IMR-90 (cell line): Measurements from ENCODE around the gene SIM1. TPM values are rescaled to one million over a fixed set of nuclear protein-coding genes. Genes with fewer than 3 reads are reported as not detected.
A peak's percentile ranks its signal among the peaks of the same experiment; 100 is the strongest.

Experiments used
- ATAC-seq: fragments of 200-7000 bp; cut with Tn5 transposase; 2 replicates; pipeline ENCODE4 v1.9.1; 2020; ENCODE audit warnings: low read depth, mild to moderate bottlenecking, moderate library complexity
- BruUV-seq: library from RNA; stranded (reverse); fragments of 400-500 nt; replicated peaks from 2 replicates; lab custom pipeline; 2021; lab: Mats Ljungman, UMichigan
- CTCF ChIA-PET: fragments of 300-600 bp; formaldehyde crosslinking; extraction: SDS; loops from one replicate; lab custom pipeline; 2021; ENCODE audit warnings: antibody characterized with exemption; lab: Yijun Ruan, JAX
- POLR2A ChIA-PET: fragments of 300-600 bp; sonication (Branson Sonifier 250); formaldehyde crosslinking; loops from one replicate; lab custom pipeline; 2022; ENCODE audit warnings: antibody characterized with exemption; ENCODE audit not compliant: unreplicated experiment; lab: Charles Lee
- DNase-seq: peaks from one replicate; pipeline ENCODE4 v3.0.0; 2013
- H2AFZ ChIP-seq: replicated peaks from 2 replicates; pipeline ENCODE3; 2013; ENCODE audit warnings: low read length, mild to moderate bottlenecking; ENCODE audit not compliant: poor library complexity
- H2AK5ac ChIP-seq: 2 replicates; pipeline ENCODE4 v1.6.1; 2013; ENCODE audit warnings: low read depth, low read length, inconsistent platforms
- H2AK9ac ChIP-seq: replicated peaks from 2 replicates; pipeline ENCODE3; 2013; ENCODE audit warnings: mild to moderate bottlenecking, low read depth, low read length, moderate library complexity; ENCODE audit not compliant: poor library complexity
- H2BK120ac ChIP-seq: 2 replicates; pipeline ENCODE4 v1.6.1; 2013; ENCODE audit warnings: low read depth, low read length, inconsistent platforms
- H2BK15ac ChIP-seq: 3 replicates; pipeline ENCODE4 v1.6.1; 2013; ENCODE audit warnings: low read depth, low read length, inconsistent platforms
- H2BK20ac ChIP-seq: 2 replicates; pipeline ENCODE4 v1.6.1; 2013; ENCODE audit warnings: low read depth, mild to moderate bottlenecking, inconsistent platforms, low read length, moderate library complexity
- H2BK5ac ChIP-seq: 2 replicates; pipeline ENCODE4 v1.6.1; 2013; ENCODE audit warnings: mild to moderate bottlenecking, low read depth, low read length, inconsistent platforms; ENCODE audit not compliant: poor library complexity, severe bottlenecking
- H3K14ac ChIP-seq: replicated peaks from 2 replicates; pipeline ENCODE4 v1.6.1; 2013; ENCODE audit warnings: low read depth, low read length, inconsistent platforms
- H3K18ac ChIP-seq: 2 replicates; pipeline ENCODE4 v1.6.1; 2013; ENCODE audit warnings: low read depth, low read length, control low read depth
- H3K23ac ChIP-seq: 2 replicates; pipeline ENCODE4 v1.6.1; 2013; ENCODE audit warnings: low read depth, low read length, inconsistent platforms
- H3K27ac ChIP-seq: 2 replicates; pipeline ENCODE4 v1.5.1; 2013; ENCODE audit warnings: mild to moderate bottlenecking, control low read depth, low read length; ENCODE audit not compliant: insufficient read depth
- H3K27me3 ChIP-seq: 2 replicates; pipeline ENCODE4 v1.6.1; 2013; ENCODE audit warnings: low read length; ENCODE audit not compliant: control insufficient read depth, insufficient read depth
- H3K36me3 ChIP-seq: 2 replicates; pipeline ENCODE4 v1.6.1; 2013; ENCODE audit warnings: low read length, mixed read lengths; ENCODE audit not compliant: control insufficient read depth, insufficient read depth
- H3K4ac ChIP-seq: 2 replicates; pipeline ENCODE4 v1.6.1; 2013; ENCODE audit warnings: low read depth, low read length, inconsistent platforms
- H3K4me1 ChIP-seq: 2 replicates; pipeline ENCODE4 v1.6.1; 2013; ENCODE audit warnings: low read length, mixed read lengths; ENCODE audit not compliant: control insufficient read depth, insufficient read depth
- H3K4me2 ChIP-seq: 2 replicates; pipeline ENCODE4 v1.6.1; 2013; ENCODE audit warnings: low read depth, mild to moderate bottlenecking, control low read depth, low read length, moderate library complexity
- H3K4me3 ChIP-seq: 2 replicates; pipeline ENCODE4 v1.5.1; 2013; ENCODE audit warnings: low read depth, mild to moderate bottlenecking, control low read depth, low read length, moderate library complexity; ENCODE audit not compliant: insufficient read depth
- H3K56ac ChIP-seq: 2 replicates; pipeline ENCODE4 v1.6.1; 2013; ENCODE audit warnings: low read length, inconsistent platforms; ENCODE audit not compliant: insufficient read depth; ENCODE audit errors: extremely low read depth
- H3K79me1 ChIP-seq, 2 experiments: 2 replicates each; pipeline ENCODE4 v1.6.1; 2013; ENCODE audit warnings: low read length in 2 of 2, inconsistent platforms in 1 of 2, low read depth in 1 of 2
- H3K9ac ChIP-seq: 2 replicates; pipeline ENCODE4 v1.6.1; 2013; ENCODE audit warnings: low read depth, low read length, control low read depth
- H3K9me1 ChIP-seq: 2 replicates; pipeline ENCODE4 v1.6.1; 2013; ENCODE audit warnings: low read length, inconsistent platforms; ENCODE audit not compliant: insufficient read depth
- H3K9me3 ChIP-seq: 2 replicates; pipeline ENCODE4 v1.6.1; 2013; ENCODE audit warnings: low read length; ENCODE audit not compliant: control insufficient read depth, insufficient read depth
- H4K20me1 ChIP-seq: 2 replicates; pipeline ENCODE4 v1.6.1; 2013; ENCODE audit warnings: low read length, inconsistent platforms; ENCODE audit not compliant: insufficient read depth
- H4K5ac ChIP-seq: 2 replicates; pipeline ENCODE4 v1.6.1; 2013; ENCODE audit warnings: mild to moderate bottlenecking, low read depth, low read length, control low read depth
- H4K8ac ChIP-seq, 2 experiments: 2 replicates each; pipeline ENCODE4 v1.6.1; 2013; ENCODE audit warnings: low read depth in 2 of 2, low read length in 2 of 2, control low read depth in 1 of 2, inconsistent platforms in 1 of 2
- H4K91ac ChIP-seq: 2 replicates; pipeline ENCODE4 v1.6.1; 2013; ENCODE audit warnings: low read depth, low read length, inconsistent platforms; ENCODE audit not compliant: insufficient read depth
- BHLHE40 ChIP-seq: fragments of 150-350 bp; IDR thresholded peaks from 2 replicates; pipeline ENCODE4 v1.6.1; 2016; ENCODE audit warnings: mild to moderate bottlenecking, low read depth, low read length
- CEBPB ChIP-seq: IDR thresholded peaks from 2 replicates; pipeline ENCODE4 v1.6.1; 2012; ENCODE audit warnings: low read depth, low read length, improper control_type of control experiment
- CHD1 ChIP-seq: IDR thresholded peaks from 2 replicates; pipeline ENCODE4 v1.6.1; 2012; ENCODE audit warnings: low read depth, low read length, improper control_type of control experiment
- ELK1 ChIP-seq: fragments of 150-350 bp; IDR thresholded peaks from 2 replicates; pipeline ENCODE4 v1.6.1; 2016; ENCODE audit warnings: low read depth, mild to moderate bottlenecking, low read length, moderate library complexity, borderline replicate concordance
- FOS ChIP-seq: fragments of 150-350 bp; IDR thresholded peaks from 2 replicates; pipeline ENCODE4 v1.6.1; 2016; ENCODE audit warnings: low read depth, low read length
- MAFK ChIP-seq: IDR thresholded peaks from 2 replicates; pipeline ENCODE4 v1.6.1; 2012; ENCODE audit warnings: low read depth, low read length, improper control_type of control experiment
- MAZ ChIP-seq: IDR thresholded peaks from 2 replicates; pipeline ENCODE4 v1.6.1; 2012; ENCODE audit warnings: low read depth, mild to moderate bottlenecking, low read length, improper control_type of control experiment, moderate library complexity, borderline replicate concordance
- MXI1 ChIP-seq: IDR thresholded peaks from 2 replicates; pipeline ENCODE4 v1.6.1; 2012; ENCODE audit warnings: low read depth, mild to moderate bottlenecking, low read length, moderate library complexity, borderline replicate concordance
- NFE2L2 ChIP-seq: fragments of 150-350 bp; IDR thresholded peaks from 2 replicates; pipeline ENCODE4 v1.6.1; 2016; ENCODE audit warnings: low read depth, mild to moderate bottlenecking, low read length
- POLR2A ChIP-seq: IDR thresholded peaks from 2 replicates; pipeline ENCODE4 v1.6.1; 2012; ENCODE audit warnings: mild to moderate bottlenecking, low read depth, low read length
- RAD21 ChIP-seq: IDR thresholded peaks from 2 replicates; pipeline ENCODE4 v1.6.1; 2012; ENCODE audit warnings: low read length, improper control_type of control experiment
- RCOR1 ChIP-seq: IDR thresholded peaks from 2 replicates; pipeline ENCODE4 v1.6.1; 2012; ENCODE audit warnings: mild to moderate bottlenecking, low read length, improper control_type of control experiment; ENCODE audit not compliant: insufficient replicate concordance
- RFX5 ChIP-seq: IDR thresholded peaks from 2 replicates; pipeline ENCODE4 v1.8.0; 2012; ENCODE audit warnings: low read depth, mild to moderate bottlenecking, low read length, moderate library complexity
- SMC3 ChIP-seq: fragments of 150-350 bp; IDR thresholded peaks from 2 replicates; pipeline ENCODE4 v1.6.1; 2016; ENCODE audit warnings: low read depth, mild to moderate bottlenecking, antibody characterized with exemption, low read length, moderate library complexity
- WGBS, 2 experiments: methylation state at CpG; one replicate each; pipeline versions ENCODE4 v1.1.5 to v1.1.7; 2013; ENCODE audit warnings: missing lambda C conversion rate in 2 of 2; ENCODE audit not compliant: insufficient read length in 1 of 2; ENCODE audit errors: extremely low coverage in 2 of 2; 5-methylcytosine and 5-hydroxymethylcytosine counted together
- dilution Hi-C: fragments of 300-500 bp; cut with HindIII; formaldehyde crosslinking; loops from one replicate; pipeline ENCODE4 v1.14.3; 2018; ENCODE audit warnings: low sequenced_read_pairs; ENCODE audit not compliant: unreplicated experiment
- in situ Hi-C: fragments of 300-500 bp; cut with MboI; formaldehyde crosslinking; loops from 3 replicates; pipeline ENCODE4 v1.14.3; 2019; ENCODE audit warnings: low sequenced_read_pairs, inconsistent platforms, mixed read lengths
- intact Hi-C: fragments of 100-400 bp; cut with micrococcal nuclease; formaldehyde crosslinking; loops from 2 replicates; pipeline ENCODE4 v1.10.0; 2022
- polyA plus RNA-seq, 3 experiments: library from polyadenylated mRNA; depleted of rRNA; stranded (reverse); fragments of >200 nt; gene quantifications; 2 replicates each; pipeline ENCODE4 v1.2.3, GENCODE V29; 2012; ENCODE audit warnings: low replicate concordance in 1 of 3
- total RNA-seq: library from RNA; depleted of rRNA; stranded (reverse); fragments of >200 nt; gene quantifications from 2 replicates; pipeline ENCODE4 v1.2.3, GENCODE V29; 2012
- TF ChIP-seq, protein P1 (sequence below): fragments of 150-350 bp; IDR thresholded peaks from 2 replicates; pipeline ENCODE4 v1.6.1; 2017; ENCODE audit warnings: mild to moderate bottlenecking, antibody characterized with exemption, low read length, low read depth
- TF ChIP-seq, protein P2 (sequence below): conservative IDR thresholded peaks from 2 replicates; pipeline ENCODE4 v1.5.1; 2012; ENCODE audit warnings: mild to moderate bottlenecking, low read depth, low read length, improper control_type of control experiment

Gene SIM1
- total and polyA plus RNA-seq, 2 of the 4 experiments (the other 2 are of a cell fraction) = not detected

GRCh38 chr6:100344321-100344720, 120.4 kb downstream of the SIM1 start:
- H3K27me3 ChIP-seq = no peaks in the 10 kb centered on the region
- H4K91ac ChIP-seq = no peak overlapping the region
- peak overlapping the region in 1 of 2 experiments; percentile 68; a peak in 2 of 4 replicates for H4K8ac ChIP-seq
- ChIA-PET POLR2A (no interaction called here), CTCF (no interaction called here)
- no peak overlapping the region for H3K9ac ChIP-seq
- H3K4me3 ChIP-seq = no peak overlapping the region
- H3K23ac ChIP-seq = no peak overlapping the region
- no peak overlapping the region for H2AK5ac ChIP-seq
- dilution Hi-C loops (no loop called here), intact Hi-C loops (loop anchor here (5.0 kb wide), 1 partner anchor 42 kb away; no protein-coding TSS in a partner anchor), in situ Hi-C loops (no loop called here)
- peaks cover 7% of the 10 kb centered on the region for H3K4me1 ChIP-seq
- H3K9me3 ChIP-seq = no peaks in the 10 kb centered on the region
- no peak overlapping the region for H3K4ac ChIP-seq
- no peak overlapping the region for H2AFZ ChIP-seq
- WGBS, 2 experiments = no CpG with 5 or more reads among the region's 2 CpGs
- H4K20me1 ChIP-seq = no peaks in the 10 kb centered on the region
- H2BK20ac ChIP-seq = peak overlapping the region; percentile 79
- H3K14ac ChIP-seq = peak overlapping the region; percentile 54
- no peaks in the 10 kb centered on the region for H3K36me3 ChIP-seq
- H3K56ac ChIP-seq = no peak overlapping the region
- H2AK9ac ChIP-seq = no peak overlapping the region
- DNase-seq (no peak), ATAC-seq (no peak)
- BruUV-seq = no TSS peak
- H3K27ac ChIP-seq = no peak overlapping the region
- H2BK5ac ChIP-seq = peak overlapping the region; percentile 59
- H3K18ac ChIP-seq = peak overlapping the region; percentile 74; the same call in 1 of the 2 replicates
- no peak overlapping the region for H3K4me2 ChIP-seq
- no peaks in the 10 kb centered on the region for H3K79me1 ChIP-seq
- H3K9me1 ChIP-seq = no peaks in the 10 kb centered on the region
- no peak overlapping the region; the same call in 1 of the 2 replicates for H4K5ac ChIP-seq
- no peak for TF ChIP-seq MAFK
- no peak for TF ChIP-seq NFE2L2
- TF ChIP-seq RCOR1 = no peak
- TF ChIP-seq CEBPB = no peak
- TF ChIP-seq, protein P1, sequence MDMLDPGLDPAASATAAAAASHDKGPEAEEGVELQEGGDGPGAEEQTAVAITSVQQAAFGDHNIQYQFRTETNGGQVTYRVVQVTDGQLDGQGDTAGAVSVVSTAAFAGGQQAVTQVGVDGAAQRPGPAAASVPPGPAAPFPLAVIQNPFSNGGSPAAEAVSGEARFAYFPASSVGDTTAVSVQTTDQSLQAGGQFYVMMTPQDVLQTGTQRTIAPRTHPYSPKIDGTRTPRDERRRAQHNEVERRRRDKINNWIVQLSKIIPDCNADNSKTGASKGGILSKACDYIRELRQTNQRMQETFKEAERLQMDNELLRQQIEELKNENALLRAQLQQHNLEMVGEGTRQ = no peak
- no peak for TF ChIP-seq CHD1
- no peak for TF ChIP-seq BHLHE40
- TF ChIP-seq SMC3 = no peak
- TF ChIP-seq, protein P2, sequence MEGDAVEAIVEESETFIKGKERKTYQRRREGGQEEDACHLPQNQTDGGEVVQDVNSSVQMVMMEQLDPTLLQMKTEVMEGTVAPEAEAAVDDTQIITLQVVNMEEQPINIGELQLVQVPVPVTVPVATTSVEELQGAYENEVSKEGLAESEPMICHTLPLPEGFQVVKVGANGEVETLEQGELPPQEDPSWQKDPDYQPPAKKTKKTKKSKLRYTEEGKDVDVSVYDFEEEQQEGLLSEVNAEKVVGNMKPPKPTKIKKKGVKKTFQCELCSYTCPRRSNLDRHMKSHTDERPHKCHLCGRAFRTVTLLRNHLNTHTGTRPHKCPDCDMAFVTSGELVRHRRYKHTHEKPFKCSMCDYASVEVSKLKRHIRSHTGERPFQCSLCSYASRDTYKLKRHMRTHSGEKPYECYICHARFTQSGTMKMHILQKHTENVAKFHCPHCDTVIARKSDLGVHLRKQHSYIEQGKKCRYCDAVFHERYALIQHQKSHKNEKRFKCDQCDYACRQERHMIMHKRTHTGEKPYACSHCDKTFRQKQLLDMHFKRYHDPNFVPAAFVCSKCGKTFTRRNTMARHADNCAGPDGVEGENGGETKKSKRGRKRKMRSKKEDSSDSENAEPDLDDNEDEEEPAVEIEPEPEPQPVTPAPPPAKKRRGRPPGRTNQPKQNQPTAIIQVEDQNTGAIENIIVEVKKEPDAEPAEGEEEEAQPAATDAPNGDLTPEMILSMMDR = no peak
- TF ChIP-seq RFX5 = no peak
- TF ChIP-seq POLR2A = no peak
- TF ChIP-seq RAD21 = no peak
- no peak for TF ChIP-seq MXI1
- no peak for TF ChIP-seq FOS
- no peak for TF ChIP-seq MAZ
- no peak for TF ChIP-seq ELK1
- H2BK120ac ChIP-seq = peak overlapping the region; percentile 79; the same call in 1 of the 2 replicates
- no peak overlapping the region for H2BK15ac ChIP-seq
